RWPE1 (cell line): Measurements from ENCODE around the gene RCAN2.

Source experiments
- CTCF ChIA-PET: fragments of 350-600 bp; sonication (Branson Sonifier 250); formaldehyde crosslinking; extraction: SDS; loops from one replicate; lab custom pipeline; 2021; lab: Yijun Ruan, JAX
- POLR2A ChIA-PET: fragments of 400-600 bp; formaldehyde crosslinking; extraction: SDS; loops from one replicate; lab custom pipeline; 2020; ENCODE audit warnings: antibody characterized with exemption; ENCODE audit not compliant: low non-redundant PET; lab: Yijun Ruan, JAX
- DNase-seq: peaks from one replicate; pipeline ENCODE4 v3.0.0; 2012; ENCODE audit warnings: low spot score
- H3K27ac ChIP-seq: fragments of 450-650 bp; 2 replicates; pipeline ENCODE4 v1.5.1; 2017
- CTCF ChIP-seq: fragments of 450-650 bp; conservative IDR thresholded peaks from 2 replicates; pipeline ENCODE4 v1.5.1; 2017; ENCODE audit warnings: low read depth, mild to moderate bottlenecking

Gene RCAN2

DNA sequence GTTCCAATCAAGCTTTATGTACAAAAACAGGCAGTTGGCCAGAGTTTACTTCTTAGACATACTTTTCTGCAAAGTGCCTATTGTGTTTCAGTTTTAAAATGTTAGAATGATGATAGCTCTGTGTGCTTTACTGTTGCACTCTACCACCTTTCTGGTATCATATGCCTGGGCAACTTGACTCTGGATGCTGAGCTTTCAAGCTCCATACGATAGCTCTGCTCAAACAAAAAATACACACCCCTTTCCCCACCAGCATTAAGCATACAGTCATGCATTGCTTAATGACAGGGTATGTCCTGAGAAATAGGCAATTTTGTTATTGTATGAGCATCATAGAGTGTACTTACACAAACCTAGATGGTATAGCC, 123.1 kb downstream of the RCAN2 start:
- ChIA-PET CTCF (interaction anchor here (0.6 kb wide), 1 partner anchor 14 kb away, joined by 5 read pairs; no protein-coding TSS in a partner anchor), POLR2A (no interaction called here)
- H3K27ac ChIP-seq, result no peak overlapping the region
- DNase-seq, result no peak
- TF ChIP-seq CTCF, result no peak

GRCh38 chr6:46367354-46368168, 123.7 kb downstream of the RCAN2 start:
- no peak for TF ChIP-seq CTCF
- CTCF ChIA-PET, result interaction anchor here (0.6 kb wide), 2 partner anchors 15 to 318 kb away, joined by 4 to 5 read pairs; no protein-coding TSS in a partner anchor
- no peak overlapping the region for H3K27ac ChIP-seq
- DNase-seq, result no peak
- POLR2A ChIA-PET, result no interaction called here

GRCh38 chr6:46366190-46366900, 124.9 kb downstream of the RCAN2 start:
- H3K27ac ChIP-seq, result no peak overlapping the region
- TF ChIP-seq CTCF, result no peak
- no peak for DNase-seq
- CTCF ChIA-PET, result no interaction called here
- POLR2A ChIA-PET, result no interaction called here

DNA sequence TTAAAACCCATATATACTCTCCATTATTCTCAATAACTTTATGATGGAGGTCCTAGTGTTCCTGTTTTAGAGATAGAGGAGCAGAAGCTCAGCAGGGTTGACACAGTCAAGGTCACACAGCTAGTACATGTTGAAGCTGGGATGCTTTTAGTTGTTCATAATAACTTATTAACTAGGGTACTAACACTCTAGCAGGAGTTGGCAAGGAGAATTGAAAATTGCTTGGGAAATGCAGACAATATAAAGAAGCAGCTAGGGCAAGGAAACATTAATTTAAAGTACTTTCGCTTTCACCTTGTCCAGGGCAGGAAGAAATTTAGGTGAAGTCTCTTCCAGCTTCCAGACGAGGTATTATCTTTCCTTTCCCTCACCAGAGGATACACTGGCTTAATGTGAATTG, 133.7 kb downstream of the RCAN2 start:
- CTCF ChIA-PET, result interaction anchor here (0.6 kb wide), 1 partner anchor 287 kb away, joined by 3 read pairs; no protein-coding TSS in a partner anchor

DNA sequence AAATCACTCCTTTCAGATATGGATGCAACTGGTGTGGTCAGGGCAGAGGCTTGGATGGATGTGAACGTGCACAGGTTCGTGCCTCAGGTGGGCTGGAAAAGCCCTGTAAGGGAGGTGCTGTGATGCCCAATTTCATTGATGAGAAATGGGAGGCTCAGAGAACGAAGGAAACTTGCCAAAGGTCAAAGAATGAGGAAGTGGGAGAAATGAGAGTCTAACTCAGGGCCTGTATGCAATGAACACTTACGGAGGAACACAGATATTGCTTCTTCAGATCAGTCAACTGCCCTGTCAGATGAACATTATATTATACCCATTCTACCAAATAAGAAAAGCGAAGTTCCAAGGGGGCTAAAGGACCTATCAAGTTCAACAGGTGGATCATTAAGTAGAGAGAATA, 134.7 kb downstream of the RCAN2 start:
- ChIA-PET POLR2A (no interaction called here), CTCF (no interaction called here)
- no peak for DNase-seq
- H3K27ac ChIP-seq, result no peak overlapping the region
- TF ChIP-seq CTCF, result no peak

More for the DNA sequence above, 133.7 kb downstream of the RCAN2 start:
- no peak for DNase-seq
- H3K27ac ChIP-seq, result no peak overlapping the region
- POLR2A ChIA-PET, result no interaction called here
- no peak for TF ChIP-seq CTCF

GRCh38 chr6:46353528-46353927, 137.7 kb downstream of the RCAN2 start:
- CTCF ChIA-PET, result no interaction called here
- TF ChIP-seq CTCF, result no peak
- no peak overlapping the region for H3K27ac ChIP-seq
- POLR2A ChIA-PET, result no interaction called here
- no peak for DNase-seq
